Stimulated activated CD4-positive, alpha-beta T cell treated with anti-CD3 and anti-CD28 coated beads, Interleukin-4, amount 100 ng/mL, for 4 hours (primary cell): ENCODE data around the gene MVB12B.
A peak's percentile ranks its signal among the peaks of the same experiment; 100 is the strongest.

Source experiments
- DNase-seq, 2 experiments: peaks; one replicate each; pipeline ENCODE4 v3.0.0-alpha.2; 2020

Gene MVB12B

DNA sequence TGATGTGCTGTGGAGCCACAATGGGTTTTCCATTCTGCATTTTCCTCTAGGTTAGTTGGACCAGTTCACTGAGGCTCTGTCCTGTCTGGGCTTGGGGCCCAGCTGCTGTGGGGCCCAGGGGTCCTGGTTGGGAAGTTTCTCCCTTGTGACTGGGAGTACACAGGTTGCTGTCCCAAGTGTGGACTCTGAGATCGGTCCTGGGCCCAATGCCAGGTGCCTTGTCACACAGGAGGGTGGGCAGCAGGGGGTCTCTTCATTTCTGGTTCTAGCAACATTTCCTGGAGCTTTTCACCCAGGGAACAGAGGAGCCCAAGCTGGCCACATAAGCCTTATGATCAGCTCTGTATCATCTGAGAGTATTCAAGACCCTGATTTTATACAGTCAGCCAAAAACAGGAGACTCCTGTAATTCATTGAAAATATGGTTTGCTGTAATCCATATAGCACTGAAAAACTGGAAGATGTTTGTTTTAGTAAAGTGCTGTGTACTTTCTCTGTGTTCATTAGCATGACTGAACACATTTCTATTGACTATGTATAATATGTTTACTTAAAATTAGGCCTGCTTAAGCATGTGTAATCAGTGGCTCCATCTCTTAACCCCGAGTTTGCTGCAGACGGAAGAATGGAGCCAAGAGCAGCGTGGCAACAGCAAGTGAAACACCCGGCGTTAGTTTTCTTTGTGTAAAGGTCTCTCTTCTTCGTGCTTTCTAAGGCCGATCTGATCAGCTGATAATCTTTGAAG, 62.5 kb downstream of the MVB12B start:
- no peak for DNase-seq

DNA sequence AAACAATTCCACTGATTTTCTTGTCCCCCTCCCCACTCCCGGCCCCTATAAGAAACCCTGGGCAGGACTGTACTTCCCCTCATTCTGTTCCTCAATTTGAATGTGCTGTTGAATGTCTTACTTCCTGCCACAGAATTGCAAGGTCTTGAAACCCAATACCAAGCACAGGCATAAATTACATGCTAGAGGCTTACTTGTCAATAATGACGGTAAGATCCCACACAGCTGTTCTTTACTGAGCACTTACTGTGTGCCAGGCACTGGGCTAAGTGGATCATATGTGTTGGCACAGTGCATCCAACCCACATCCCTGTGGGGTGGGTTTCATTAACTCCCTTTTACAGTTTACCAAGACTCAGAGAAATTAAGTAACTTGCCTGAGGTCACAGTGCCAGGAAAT, 63.4 kb downstream of the MVB12B start:
- DNase-seq: no peak

DNA sequence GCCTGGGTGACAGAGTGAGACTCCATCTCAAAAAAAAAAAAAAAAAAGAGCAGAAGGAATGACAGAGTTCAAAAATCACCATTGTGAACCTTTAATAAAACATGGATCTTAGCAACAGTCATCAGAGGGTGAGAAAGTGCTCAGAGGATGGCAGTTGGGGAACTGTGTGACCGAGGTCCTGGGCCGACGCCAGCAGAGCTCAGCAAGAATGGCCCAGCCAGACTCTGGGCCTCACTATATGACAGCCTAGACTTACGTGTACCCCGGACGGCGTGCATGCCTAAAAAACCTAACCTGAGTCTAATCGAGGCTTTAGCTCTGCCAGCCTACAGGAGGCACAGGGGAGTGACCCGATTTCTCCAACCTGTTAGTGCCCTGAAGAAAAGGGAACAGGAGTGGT, 64.3 kb downstream of the MVB12B start:
- no peak for DNase-seq

DNA sequence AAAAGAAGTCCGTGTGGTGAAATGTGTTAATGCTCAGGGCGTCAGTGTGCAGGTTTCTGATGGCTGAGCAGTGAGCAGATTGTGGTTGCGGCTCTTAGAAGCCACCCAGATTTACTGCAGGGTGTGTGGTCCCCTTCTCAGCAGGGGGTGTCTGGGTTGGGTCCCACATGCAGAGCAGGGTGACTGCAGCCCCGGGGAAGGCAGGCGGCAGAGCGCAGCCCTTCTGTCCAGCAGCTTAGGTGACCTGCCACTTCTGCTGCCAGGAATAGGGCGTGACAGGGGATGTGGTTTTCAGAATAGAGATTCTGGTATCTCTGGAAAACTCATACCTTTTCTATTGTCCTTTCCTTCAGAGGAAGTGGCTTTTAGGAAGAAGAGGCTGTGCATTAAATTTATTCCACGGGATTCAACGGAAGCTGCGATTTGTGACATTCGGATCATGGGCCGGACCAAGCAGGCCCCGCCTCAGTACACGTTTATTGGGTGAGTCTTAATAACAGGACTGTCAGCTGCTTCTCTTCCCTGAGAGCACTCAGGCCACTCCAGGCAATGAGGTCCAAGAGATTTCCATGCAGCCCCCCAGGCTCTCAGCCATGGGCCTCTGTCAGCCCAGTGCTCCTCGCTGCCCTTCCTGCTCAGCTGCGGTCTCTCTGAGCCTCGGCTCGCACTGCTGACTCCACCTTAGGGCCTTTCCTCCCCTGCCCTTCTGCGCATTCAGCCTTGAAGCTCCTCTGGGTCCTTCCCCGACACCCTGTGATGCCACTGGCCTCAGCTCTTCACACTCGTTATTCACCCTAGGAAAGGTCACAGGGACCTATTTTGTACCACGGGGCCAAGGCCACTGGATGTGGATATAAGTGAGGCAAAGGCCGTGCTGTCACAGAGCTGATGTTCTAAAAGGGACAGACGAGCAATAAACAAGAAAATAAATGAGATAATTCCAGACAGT, 65.4 kb downstream of the MVB12B start:
- DNase-seq: no peak

DNA sequence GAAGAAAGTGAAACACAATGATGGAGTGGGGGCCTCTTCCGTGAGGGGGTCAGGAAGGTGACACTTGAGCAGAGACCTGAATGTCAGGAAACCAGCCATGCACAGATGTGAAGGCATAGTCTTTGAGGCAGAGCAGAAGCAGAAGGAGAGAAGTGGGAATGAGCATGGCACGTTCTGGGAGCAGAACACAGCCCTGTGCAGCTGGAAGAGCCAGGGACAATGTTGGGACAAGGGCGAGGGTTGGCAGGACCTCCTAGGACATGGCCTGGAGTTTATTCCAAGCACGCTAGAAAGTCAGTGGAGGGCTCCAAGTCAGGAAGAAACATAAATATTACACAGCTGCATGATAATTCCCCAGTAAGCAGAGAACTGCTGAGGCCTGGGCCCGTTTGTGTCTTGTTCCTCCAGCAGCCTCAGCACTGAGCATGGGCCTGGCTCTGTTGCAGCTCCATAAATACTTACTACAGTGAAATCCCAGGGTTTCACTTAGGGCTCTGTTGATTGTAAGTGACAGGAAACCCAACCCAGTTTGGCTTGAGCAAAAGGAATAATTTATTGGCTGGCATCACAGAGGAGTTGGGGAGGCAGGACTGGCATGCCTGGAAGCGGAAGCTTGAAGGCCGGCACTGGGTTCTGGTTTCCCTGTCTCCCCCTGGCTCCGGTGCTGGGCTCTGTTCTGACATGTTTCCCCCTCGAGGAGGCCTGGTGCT, 66.2 kb downstream of the MVB12B start:
- no peak for DNase-seq

DNA sequence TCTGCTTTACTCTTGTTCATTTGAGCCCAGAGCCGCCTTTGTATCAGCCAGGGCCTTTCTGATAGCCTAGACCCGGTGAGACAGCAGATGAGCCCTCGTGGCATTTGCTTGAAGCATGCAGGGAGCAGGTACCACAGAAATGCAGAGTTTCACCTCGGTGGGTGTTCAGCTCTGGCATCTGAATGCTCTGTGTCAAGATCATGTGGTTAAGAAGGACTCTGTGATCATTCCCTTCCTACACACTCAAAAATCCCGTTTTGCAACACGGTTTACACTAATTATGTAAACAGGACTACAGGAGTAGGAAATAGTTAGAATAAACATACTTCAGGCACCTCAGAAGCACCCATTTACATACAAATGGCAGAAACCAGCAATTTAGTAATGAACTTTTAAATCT, 67.2 kb downstream of the MVB12B start:
- no peak for DNase-seq

DNA sequence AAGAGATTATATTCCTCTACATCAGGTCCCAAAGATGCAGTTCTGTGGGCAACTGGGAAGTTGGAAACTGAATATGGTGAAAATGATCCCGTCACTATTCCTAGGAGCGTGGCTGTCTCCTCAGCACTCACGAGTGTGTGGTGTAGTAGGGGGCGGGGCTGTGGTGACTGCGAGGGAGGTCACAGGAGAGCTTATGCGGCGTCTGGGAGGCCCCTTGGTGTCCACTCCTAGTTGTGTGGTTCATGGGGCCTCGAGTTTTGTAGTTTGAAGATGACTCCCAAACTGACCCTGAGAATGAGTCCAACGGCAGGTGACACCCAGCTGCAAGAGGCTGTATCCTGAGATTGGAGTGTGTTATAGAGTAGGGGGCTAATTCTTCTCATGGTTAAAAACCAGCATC, 68.2 kb downstream of the MVB12B start:
- DNase-seq: no peak

DNA sequence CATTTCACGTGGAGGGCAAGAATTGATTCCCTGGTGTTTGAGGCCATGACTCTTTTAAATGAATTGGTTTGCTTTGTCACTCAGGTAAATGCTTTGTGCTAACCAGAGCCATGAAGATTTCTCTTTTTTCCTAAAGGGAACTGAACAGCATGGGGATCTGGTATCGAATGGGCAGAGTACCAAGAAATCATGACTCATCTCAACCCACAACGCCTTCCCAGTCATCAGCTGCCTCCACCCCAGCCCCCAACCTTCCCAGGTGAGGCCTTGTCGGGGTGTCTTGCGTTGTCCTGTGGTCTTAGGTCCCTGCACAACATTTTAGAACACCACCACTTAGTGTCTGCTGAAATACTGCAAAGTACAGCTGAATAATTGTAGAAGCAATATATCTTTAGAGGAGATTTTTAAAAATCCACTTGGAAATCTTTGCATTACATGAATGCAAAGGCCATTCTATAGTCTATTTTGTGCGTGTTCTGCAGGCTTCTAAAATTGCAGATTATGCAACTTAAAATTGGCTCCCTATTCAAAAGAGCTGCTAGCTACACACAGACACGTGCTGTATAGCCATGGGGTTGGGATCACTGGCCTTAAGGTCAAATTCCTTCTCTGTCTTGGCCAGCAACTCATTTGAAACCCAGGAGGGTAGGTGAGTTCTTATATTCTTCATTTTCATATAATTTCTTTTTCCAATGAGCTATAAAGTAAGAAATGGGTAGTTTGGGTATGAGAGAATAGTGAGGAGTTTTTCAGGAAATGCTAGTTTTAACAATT, 69.0 kb downstream of the MVB12B start:
- DNase-seq: no peak

DNA sequence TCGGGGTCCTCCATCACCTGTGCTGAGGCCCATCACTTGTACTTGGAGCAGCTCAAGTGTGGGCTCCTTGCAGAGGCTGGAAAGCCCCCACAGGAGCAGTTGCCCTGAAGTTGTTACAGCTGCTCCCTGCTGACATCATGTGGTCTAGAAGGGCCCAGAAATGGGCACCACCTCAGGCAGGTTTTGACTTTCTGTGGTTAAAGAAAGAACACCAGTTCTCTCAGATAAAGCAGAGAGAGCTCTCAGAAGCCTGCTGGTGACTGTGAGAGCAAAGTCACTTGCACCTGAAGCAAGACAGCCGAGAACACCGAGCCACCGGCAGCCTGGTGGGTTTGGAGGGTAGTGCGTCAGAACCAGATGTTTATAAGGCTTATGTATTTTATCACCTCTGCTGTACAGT, 70.4 kb downstream of the MVB12B start:
- peak; percentile 17 to 30 for DNase-seq

DNA sequence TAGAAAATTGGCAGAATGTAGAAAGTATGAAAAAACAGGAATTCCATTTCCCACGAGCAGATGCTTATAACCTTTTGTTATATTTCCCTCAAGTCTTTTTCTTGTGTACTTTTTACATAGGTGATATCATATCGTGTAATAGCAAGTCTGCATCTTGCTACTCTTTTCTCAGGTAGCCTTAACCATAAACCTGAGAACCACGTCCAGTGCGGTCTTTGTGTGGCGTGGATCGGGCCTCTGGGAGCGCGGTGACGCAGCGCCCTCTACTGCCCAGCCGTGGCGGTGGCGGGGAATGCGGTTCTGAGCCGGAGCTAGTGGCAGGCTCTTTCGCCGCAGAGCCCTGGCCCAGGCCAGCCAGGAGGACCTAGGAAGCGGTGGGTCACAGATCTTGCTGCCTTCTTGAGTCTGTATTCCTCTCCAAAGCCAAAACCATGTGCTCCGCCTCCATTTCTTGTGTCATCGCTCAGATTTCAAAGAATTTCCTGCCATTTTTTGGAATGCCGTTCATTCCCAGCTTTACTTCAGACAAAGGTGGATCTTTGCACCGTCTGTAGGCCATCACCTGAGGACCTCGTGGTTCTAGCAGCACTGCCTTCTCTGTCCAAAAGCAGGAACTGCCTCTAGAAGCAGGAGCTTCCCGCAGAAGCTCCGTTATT, 71.9 kb downstream of the MVB12B start:
- peak; percentile 53 to 72 for DNase-seq

DNA sequence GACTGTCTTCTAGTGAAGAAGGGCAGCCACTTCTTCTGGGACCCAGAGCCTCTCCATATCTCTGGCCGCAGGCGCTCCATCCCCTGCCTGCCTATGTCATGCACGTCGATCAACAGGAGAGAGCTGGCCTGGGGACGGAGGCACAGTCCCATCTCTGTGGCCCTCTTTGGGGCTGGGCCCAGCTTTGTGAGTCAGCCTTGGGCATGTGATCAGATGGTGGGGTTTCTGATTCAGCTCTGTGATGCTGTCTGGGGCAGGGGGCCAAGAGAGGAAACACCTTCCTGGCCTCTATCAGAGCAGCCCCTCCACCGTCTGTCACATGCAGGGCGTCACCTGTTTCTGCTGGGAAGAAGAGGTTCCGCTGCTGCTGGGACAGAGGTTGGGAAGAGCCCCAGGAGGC, 72.6 kb downstream of the MVB12B start:
- no peak for DNase-seq

DNA sequence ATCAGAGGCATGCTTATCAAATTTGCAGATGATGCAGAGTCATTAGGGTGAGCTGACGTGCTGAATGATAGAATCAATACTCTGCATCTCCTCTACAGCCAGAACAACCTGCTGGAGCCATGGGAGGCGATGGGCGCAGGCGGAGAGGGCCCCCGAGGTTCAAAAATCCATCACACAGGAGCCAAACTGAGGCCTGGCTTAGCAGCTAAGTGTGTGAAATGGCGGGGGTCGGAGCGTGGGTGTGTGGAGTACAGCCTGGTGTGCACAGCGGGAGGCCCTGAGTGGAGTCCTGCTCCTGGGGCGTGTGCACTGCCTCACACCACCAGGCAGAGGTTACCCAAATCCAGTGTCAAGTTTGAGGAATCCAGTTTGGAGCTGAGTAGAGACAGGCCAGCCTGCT, 73.2 kb downstream of the MVB12B start:
- no peak for DNase-seq

DNA sequence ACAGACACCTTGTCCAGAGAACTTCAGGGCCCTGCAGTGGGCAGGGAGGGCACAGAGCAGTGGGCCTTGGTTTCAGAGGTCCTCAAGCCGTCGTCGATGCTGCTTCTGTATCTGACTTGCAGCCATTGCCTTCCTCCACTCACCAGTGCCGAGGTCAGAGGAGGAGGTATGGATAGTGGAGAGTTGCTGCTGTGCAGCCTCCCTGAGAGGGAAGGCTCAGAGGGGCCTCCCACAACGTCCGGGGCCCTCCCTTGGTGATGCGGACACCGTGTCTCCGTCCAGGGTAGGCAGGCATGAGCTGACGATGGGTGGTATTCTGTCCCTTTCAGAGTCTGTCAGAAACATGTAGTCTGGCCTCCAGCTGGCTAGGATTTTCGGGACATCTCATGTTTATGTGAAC, 73.9 kb downstream of the MVB12B start:
- DNase-seq: no peak

DNA sequence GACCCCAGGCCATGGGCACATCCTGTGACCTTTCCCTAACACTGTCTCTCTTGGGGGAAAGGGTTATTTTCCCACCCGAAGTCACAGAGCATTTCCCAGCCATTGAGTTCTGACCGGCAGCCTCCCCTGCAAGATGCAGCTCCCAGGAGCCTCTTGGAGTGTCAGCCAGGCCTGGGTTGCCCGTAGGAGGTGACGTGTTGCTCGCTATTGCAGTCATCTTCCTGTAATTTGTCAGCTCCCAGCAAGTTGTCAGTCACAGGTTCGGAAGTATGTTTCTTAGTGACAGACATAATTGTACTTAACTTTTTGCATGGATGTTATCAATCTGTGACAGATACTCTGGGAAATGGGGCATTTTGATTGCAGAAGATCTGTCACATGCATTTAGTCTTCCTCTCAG, 74.5 kb downstream of the MVB12B start:
- DNase-seq: no peak

DNA sequence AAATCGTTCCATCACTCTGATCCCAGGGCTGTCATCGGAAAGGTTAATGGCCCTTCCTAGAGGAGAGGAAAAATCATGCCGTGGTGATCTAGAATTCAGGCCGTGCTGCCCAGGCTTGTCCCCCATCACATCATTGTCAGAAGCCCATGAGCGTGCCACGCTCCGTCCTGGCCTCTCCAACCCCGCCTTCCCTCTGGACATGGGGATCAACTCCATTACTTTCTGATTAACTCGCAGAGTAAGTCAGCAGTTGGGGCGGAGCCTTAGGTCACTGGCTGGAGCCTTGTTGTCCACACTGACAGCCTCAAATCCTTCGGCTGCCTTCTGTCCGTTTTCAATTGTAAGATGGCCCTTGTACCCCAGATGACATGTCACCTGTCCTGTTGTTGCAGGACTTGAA, 75.0 kb downstream of the MVB12B start:
- DNase-seq: no peak

DNA sequence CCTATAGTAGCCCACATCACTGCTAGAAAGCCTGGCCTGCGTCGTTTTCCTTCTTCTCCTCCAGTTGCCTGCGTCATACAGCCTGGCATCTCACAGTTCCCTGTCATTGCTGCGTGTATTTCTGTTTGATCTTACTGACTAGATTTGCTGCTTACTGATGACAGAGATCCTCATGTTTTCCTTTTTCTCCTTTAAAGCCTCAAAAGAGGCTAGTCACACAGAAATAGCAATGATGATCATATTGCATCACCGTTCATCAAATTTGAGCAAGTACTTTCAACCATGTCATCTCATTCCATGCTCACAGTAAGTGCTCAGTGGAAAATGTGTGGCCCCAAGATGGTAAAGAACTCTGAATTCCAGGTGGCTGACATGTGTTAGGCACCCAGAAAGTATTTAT, 76.8 kb downstream of the MVB12B start:
- DNase-seq: no peak

DNA sequence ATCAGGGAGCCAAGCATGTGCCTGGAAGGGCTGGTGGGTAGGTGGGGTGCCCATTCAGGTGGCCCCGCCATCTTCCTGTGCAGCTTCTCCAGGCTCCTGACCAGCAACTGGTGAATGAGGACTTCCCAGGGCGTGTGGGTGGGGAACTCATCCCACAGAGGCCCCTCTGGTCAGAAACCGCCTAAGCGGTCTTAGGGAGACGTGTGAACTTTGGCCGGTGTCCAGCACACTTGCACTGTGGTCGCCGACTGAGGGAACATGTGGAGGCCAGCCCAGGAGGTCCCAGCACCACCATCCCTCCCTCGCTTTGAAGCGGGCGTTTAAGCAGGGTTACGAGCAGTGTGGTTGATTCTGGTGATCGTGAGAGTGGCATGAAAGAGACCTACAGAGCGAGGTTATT, 77.8 kb downstream of the MVB12B start:
- DNase-seq: no peak

DNA sequence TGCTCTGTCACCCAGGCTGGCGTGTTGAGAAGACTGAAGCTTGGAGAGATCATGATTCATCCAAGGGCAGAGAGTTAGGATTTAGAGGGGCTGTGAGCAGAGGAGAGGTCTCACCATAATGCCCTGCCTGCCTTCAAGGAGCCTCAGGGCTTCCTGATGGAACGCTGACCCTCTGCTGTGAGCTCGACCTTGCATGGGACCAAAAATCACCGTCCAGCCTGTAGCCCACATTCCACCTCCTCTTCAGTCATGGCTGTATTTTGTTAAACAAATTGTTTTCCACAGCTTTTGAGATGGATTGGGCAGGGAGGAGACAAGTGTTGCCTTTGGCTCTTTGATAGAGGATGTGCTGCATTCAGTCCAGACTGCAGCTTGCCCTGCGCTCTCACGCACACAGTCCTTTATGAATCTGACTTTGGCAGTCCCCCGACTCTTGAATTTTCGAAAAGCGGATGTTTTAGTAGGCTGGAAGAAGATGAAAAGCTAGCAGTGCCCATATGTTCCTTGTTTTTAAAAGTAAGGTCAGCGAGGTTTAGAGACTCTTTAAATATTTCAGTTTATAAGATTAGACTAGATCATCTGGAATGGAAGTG, 79.5 kb downstream of the MVB12B start:
- DNase-seq: no peak

DNA sequence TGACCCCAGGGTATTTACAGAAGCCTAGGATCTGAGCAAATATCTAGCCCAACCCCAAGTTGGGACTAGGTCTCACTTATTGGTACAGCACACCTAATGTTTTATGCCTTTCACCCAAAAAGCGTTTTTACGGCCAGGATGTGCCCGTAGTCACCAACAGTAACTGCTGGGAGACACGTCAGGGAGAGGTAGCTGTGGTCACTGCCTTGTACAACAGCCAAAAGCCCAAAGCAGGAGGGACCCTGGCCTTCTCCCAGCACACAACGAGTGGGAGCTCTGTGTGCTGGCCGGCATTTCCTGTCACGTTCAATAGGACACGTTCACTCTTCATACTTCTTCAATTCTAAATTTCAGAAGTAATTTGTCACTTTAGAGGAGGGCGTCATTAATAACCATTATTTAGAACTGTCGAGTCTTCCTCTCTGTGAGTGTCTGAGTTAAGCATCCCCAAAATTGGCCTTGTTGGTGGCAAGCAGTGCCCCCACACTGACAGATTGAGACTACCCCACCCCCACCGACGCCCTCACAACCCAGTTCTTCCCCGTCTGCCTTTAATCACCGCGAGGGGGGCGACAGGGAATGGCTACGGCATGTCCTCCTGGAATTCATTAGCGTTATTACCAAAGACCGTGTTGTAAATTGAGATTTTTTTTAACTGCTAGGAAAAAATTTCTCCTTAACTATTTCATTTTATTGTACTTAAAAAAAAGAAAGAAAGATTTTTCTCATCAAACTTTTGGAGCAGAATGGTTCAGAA, 80.7 kb downstream of the MVB12B start:
- DNase-seq: no peak

DNA sequence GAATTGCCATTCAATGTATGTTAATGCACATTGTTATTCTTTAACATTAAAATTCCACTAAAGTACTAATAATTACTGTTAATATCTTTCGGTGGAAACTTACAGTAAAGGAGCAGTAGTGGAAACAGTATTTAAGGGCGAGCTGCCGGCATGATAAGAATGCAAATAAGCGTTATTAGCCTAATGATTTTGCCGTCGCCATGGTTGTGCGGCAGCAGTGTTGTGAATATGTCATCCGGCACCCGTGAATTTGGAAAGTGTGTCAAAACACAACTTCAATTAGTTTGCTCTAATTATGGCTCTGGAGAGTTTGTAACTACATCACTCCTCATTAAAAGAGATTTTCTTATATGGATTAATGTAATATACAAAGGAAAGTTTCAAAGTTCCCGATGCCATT, 81.4 kb downstream of the MVB12B start:
- DNase-seq: no peak

DNA sequence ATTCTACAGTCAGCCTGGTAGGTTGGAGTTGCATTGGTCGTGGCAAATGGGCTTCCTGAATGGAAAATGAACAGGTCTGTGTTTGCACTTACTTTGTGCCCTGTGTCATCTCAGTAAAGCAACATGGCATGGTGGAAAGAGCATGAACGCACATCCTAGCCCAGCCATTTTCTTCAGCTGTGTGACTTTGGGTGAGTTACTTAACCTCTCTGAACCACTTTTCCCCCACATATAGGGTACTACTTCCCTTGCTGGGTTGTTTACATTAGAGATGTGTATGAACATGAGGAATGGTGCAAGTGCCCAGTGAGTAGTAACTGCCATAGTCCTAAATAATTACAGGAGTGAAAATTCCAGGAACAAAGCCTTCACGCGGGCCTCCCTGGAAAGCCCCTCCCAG, 83.6 kb downstream of the MVB12B start:
- DNase-seq: no peak
